NOMO-1 (cell line): ENCODE data around the gene SLC17A9.

Source experiments
- DNase-seq, 2 experiments: peaks; one replicate each; lab custom pipeline; 2025; ENCODE audit not compliant: unreplicated experiment in 2 of 2; lab: John Stamatoyannopoulos, UW

SLC17A9 gene

DNA sequence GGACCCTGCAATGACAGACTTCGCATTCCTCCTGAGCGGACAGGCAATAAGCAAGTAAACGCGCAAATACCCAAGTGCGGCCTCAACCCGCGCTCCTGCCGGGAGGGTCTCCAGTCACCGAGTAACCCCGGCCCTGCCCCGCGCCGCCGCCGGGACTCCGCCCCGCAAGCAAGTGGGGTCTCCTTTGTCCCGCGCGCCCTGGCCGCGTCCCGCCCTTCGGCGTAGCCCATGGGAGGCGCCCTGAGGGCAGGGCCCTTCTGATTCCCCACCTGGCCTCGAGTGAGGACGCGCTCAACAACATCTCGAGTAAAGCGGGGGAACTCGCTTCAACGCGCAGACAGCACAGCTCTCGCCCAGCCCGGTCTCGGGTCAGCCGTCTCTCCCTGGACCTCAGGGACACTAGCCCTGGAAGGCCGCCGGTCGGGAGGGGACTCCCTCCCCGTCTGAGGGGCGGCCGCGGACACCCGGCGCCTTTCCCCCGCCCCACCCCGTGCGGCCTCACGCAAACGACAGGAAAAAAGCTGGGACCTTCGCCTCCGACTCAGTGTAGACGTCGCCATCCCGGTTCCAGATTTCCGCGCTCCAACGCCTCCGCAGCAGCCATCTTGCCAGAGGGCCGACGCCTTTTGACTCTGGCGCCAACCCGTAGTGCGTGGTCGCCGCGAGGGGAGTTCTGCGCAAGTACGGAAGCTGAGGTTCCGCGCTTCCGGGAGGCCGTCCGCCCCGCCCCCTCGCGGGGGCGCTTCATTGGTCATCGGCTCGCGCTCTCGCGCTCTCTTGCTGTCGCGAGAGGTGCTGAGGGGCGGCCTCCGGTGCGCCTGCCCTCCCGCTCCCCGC is 15.0 kb upstream of the SLC17A9 start:
- DNase-seq, result peak; percentile 89 to 97

DNA sequence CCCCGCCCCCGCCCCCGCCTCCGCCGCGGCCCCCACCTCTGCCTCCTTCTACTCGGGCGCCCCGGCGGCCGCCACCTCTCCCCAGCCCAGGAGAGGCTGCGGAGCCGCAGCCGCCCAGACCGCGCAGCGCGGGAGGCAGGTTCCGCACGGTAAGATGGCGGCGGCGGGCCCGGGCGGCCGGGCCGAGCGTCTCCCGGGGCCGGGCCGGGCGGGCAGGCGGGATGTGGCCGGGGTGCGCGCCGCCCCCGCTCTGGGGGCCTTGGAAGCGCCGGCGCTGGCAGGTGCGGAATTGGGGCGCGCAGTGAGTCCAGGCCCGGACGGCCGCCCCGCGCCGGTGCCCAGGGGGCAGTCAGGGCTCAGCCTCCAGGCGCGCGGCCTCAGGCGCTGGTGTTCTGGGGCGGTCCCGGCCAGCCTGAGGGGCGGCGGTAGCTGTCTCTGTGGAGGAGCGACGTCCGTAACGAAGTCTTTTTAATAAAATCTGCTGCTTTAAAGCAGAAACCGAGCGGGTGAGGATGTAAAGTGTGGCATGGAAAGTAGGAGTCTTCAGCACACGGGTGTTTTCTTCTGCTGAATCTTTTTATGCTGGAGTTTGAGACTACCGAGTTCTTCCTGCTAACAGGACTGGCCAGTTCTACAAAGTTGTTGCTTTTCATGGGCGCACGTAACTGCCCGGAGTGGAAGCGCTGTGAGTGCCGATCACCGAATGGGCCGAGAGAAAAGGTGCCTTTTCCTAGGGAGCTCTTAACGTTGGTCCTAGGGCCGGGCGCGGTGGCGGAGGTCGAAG is 14.2 kb upstream of the SLC17A9 start, which contains the start of gene GID8:
GID8 (plus strand) TSS at position 43 of the 784 bp plus-strand sequence. CDS start 3,356 bp downstream, outside the sequence.
- DNase-seq, result peak; percentile 34 to 40

DNA sequence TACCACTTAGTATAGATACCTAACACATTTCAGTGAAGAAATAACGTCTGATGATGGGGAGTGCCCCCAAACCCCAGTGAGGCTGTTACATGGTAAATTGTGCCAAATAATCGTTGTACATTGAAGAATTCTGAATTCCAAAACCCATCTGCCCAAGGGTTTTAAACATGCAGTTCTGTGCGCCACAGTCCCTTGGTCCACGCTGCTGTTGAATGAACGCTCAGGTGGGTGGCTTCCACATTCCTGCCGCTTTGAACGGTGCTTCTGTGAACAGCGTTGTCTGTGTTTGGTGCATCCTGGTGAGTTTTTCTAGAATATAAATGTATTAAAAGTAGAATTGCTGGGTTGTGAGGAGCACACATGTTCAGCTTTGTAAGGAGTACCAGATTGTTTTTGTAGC is 11.6 kb upstream of the SLC17A9 start:
- DNase-seq, result no peak

DNA sequence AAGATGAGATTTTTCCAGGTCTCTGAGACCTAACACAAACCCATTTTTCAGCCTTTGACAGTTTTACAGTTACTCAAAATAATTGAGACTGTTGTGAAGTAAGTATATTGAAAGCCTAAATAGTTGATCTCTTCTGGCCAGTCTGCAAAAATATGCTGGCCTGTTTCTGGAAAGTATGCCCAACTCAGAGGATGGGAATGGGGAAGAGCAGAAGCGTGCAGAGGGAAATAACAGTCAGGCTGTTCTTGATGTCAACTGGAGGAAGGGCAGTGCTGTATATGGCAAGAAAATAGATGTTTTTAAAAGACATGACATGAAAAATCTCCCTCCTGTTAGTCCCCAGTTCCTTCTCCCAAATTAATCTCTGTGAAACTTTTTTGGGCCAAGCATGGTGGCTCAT is 10.7 kb upstream of the SLC17A9 start:
- DNase-seq, result no peak

DNA sequence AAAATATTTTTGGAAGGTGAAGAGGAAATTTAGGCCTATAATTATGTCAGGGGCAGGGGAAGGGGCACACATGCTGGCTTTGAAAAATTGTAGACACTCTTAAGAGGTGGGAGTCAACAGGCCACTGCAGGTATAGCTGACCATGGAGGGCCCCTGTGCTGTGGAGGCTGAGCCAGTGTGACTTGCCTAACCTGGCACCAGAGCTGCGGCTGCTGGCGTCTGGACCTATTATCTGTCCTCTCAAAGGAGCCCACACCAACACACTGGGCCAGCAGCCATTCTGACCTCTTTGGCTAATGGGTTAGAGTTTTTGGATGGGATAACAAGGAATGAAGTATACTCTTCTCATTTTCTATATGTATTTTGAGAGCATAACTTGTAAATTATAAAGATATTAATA is 10.1 kb upstream of the SLC17A9 start:
- no peak for DNase-seq

DNA sequence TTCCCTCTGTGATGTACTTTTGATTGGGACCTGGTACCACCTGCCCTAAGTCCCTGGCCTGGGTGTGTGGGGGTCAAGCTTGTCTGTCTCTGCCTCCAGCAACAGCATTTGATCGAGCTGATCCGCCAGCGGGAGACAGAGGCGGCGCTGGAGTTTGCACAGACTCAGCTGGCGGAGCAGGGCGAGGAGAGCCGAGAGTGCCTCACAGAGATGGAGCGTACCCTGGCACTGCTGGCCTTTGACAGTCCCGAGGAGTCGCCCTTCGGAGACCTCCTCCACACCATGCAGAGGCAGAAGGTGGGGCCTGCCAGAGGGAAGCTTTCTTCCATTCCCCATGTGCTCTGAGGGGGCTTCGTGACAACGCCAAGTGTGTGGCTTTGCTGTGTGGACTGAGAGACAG is 9.1 kb upstream of the SLC17A9 start:
- no peak for DNase-seq

DNA sequence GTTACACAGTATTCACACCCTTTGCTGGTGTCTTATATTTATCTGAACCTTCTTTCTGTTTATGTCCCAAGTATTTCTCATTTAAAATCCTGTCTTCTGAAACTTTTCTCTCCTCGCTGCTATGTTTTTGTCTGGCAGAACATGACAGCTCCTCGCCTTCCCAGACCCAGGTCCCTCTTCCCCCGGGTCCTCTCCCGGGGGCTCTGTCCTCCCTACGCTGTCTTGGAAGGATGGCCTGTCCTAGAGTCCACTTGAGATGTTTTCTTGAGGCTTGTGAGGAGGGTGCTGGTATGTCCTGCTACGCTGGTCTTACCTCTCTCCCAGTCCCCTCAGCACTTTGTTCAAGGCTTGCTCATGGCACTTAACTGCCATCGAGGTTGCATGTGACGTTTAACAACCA is 8.3 kb upstream of the SLC17A9 start:
- DNase-seq, result no peak

DNA sequence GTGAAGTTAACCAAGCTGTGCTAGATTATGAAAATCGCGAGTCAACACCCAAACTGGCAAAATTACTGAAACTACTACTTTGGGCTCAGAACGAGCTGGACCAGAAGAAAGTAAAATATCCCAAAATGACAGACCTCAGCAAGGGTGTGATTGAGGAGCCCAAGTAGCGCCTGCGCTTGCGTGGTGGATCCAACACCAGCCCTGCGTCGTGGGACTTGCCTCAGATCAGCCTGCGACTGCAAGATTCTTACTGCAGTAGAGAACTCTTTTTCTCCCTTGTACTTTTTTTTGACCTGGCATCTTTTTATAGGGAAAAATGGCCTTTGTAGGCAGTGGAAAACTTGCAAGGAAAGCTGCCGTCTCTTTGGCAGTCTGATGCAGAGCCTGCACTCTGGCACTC is 7.8 kb upstream of the SLC17A9 start:
- no peak for DNase-seq

DNA sequence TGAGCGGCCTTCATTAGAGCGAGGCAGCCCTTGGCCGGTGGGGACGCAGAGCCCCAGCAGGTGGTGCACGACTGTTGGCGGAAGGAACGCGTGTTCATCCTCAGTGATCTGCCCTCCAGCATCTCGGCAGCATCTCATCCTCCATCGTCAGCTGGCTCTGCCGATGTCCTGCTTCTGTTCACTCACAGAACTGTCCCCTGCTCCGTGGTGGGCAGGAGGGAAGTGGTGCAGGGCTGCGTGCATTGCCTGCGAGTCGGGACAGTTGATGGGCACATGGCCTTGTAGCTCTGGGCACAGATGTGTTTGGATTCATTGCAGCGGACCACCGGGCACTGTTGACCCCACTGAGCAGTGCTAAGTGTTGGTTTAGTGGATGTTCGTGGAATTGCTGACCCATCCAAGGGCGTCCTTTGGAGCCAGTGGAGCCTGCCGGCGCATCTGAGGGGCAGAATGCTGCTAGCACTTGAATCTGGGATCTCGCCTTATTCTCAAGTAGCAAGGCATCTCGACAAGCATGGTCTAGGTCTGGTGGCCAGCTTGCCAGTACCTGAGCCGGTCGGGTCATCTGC is 6.7 kb upstream of the SLC17A9 start:
- no peak for DNase-seq

DNA sequence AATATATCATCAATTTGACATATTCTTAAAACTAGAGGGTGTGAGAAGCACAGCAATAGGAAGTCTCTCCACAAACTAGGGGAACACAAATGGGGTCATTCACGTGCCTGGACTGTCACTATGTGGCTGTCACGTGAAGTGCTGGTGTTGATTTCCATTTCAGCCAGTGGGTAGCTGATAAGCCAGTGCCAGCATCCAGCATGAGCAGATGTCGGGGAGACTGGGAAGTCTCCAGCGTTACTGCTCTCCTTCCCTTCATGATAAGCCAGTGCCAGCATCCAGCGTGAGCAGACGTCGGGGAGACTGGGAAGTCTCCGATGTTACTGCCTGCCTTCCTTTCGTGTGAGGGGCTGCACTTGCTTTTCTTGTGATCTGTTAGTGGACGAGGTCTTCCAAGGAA is 5.6 kb upstream of the SLC17A9 start:
- DNase-seq, result no peak

DNA sequence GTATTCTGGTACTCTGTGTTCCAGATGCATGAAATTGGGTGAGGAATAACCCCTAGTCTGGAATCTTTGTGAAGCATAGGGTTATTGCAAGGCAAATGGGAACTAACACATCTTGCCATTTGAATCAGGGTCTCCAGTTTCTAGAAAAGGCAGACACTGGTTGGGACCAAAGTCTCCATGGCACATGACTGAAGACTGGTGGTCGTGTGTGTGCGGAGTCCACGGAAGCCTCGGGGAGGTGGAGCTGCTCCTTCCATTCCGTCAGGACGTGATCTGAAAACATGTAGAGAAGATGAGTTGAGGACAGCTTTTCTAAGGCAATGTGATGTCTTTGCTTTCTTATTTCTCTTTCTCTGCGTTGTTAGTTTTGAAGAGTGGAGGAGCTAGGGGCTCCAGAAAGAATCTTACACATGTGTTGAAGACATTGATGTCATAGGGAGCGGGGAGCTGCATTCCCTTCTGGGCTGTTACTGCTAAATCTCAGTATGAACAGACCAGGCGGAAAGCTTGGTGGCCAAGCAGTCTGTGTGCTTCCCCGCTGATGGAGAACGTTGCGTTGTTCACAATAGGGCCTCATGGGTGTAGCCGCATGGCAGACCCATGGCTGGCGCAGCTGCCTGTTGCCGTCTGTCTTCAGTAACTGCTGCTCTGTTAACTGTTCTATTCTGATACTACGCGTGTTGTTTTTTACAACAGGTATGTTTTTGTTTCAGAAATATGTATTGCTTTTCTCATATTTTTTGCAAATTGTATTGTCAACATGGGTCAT is 4.8 kb upstream of the SLC17A9 start:
- DNase-seq, result no peak

DNA sequence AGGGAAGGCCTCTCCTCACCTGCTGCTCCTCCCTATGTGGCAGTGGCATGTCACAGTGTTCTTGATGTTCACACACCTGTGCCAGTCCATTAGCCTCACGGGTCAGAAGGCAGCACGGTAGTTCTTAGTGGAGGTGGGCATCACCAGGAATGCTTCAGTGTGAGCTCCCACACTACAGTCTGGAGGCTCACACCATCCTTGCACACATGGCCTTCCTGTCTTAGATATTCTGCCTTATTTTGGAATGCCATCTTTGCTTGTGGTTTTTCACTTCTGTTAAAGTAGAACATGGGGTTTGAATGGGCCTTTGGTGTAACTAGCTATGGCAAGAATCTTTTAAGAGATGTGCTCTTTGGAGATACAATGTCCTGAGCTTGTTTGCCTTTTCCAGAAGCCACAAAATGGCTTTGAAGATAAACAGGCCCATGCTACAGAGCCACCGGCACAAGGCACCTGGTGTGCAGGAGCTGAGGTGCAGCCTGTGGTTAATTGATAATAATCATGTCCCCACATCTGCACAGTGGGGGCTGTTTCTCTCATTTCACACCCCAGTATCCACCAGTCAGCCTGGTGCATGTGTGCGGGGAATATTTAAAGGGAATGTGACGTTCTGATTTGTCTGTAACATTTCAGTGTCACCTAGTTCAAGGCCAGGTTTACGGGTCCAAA is 3.2 kb upstream of the SLC17A9 start:
- DNase-seq, result no peak

DNA sequence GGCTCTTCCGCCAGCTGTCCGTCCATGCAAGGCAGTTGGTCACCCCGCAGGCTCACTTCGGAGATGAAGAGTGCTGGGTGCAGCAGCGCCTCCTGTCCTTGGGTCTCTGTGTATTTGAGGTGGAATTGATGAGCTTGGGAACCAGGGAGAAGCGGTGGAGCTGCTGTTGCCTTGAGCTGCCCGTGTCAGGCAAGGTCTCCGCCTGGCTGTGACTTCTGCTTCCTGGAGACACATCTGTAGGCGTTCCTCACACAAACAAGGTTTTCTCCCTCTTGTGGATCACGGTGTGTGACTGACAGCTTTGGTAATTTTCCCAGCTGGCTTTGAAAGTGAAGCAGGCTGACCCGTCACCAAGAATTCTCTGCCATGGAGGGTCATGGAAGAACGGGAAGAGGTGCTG is 2.5 kb upstream of the SLC17A9 start:
- DNase-seq, result no peak

DNA sequence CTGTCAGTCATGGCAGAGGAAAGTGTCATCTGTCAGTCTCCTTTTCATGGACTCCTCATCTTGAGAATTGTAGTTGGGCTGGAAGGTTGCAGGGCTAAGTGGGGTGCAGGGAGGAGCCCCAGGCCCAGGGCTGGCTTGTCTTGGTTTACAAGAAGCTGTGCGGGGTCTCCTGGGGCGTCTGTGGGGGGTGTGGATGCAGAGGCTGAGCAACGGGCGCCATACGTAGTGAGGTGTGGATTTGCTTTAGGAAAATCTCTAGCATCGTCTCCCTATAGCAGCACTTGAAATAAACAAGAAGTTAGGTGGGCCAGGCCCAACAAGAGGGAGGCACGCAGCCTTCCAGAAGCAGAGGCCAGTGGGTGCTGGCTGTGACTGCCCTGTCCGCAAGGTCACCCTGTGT is 1.8 kb upstream of the SLC17A9 start:
- DNase-seq, result no peak

DNA sequence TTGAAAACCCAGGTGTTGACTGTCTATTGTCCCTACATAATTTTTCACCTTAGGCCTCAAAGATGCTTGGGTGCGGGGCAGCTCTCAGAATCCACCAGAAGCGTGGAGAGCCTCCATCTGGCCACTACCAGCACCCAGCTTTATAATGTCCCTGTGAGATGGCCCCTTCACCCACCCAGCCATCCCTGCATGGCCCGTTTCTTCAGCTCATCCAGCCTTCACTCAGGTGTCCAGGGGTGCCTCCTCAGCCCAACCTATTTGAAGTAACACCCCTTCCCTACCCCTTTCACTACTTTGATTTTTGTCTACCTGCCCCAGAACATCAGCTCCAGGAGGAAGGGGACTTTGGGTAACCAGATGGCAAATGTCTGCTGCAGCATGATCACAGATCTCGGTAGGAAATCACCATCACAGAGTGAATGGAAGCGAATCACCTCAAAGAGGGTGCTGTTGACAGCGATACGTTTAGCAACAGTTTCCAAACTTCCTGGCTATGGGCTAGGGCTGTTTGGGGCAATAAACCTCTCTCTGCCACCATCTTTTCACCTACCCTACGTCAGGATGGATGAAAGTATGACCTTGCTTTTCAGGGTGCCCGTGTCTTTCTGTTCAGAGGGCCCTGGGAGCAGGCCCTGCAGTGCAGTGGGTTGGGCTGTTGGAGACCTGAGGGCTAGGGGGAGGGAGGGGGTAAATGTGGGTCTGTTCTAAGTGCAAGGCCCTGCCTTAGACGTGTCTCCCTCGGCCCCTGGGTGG is 1.2 kb upstream of the SLC17A9 start:
- no peak for DNase-seq

DNA sequence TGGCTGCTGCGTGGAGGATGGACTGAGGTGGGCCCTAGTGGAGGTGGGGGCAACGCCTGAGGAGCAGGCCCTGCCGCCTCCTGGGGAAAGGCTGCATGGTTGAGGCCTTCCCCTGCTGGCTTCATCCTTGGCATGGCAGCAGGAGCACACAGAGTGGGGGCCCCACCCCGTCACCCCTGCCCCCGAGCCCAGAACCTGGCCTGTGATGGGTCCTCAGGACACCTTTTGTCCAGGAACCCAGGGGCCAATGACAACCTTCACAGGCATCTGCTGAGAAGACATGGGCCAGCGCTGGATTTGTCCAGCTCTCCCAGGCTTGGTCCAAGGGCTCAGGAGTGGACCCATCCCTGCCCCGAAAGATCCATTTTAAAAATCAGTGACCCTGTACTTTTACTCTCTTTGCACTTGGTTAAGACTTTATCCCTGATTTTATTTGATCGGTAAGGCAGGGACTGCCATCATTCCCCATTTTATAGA is 575 bp upstream of the SLC17A9 start:
- DNase-seq, result no peak

DNA sequence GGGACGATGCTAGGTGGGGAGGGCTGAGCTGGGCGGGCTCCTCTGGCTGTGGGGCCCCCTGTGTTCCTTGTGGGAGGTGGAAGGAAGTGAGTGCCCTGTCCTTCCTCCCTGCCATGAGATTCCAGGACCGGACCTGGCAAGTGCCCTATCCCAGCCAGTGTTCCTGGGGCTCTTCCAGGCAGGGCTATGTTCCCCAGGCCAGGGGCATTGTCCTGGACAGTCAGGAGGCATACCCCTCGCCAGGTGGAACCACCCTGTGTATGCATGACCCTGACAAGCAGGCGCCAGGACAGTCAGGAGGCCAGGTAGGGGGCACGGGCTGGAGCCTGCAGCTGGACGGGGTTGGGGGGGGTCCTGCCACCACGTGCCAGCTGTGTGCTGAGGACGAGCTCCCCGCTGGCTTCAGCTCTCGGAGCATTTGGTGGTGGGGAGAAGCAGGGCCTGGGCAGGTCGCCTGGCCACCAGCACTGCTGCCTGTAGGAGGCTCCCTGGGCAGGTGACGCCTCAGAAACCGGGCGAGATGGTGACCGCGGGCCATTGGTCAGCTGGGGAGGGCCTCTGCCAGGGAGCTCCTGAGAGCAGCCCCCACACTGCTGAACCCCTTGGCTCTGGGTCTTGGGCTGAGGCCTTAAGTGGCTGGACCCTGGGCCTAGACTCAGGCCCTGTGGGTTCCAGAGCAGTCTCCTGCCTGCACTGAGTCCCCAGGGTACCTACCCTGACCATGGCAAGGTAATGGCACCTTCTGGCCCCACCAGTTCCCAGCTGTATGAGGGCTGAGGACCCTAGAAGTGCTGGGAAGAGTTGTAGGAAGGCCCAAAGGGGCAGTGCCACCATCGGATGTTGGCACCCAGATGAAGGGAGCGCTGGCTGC is 694 bp downstream of the SLC17A9 start:
- DNase-seq, result no peak

DNA sequence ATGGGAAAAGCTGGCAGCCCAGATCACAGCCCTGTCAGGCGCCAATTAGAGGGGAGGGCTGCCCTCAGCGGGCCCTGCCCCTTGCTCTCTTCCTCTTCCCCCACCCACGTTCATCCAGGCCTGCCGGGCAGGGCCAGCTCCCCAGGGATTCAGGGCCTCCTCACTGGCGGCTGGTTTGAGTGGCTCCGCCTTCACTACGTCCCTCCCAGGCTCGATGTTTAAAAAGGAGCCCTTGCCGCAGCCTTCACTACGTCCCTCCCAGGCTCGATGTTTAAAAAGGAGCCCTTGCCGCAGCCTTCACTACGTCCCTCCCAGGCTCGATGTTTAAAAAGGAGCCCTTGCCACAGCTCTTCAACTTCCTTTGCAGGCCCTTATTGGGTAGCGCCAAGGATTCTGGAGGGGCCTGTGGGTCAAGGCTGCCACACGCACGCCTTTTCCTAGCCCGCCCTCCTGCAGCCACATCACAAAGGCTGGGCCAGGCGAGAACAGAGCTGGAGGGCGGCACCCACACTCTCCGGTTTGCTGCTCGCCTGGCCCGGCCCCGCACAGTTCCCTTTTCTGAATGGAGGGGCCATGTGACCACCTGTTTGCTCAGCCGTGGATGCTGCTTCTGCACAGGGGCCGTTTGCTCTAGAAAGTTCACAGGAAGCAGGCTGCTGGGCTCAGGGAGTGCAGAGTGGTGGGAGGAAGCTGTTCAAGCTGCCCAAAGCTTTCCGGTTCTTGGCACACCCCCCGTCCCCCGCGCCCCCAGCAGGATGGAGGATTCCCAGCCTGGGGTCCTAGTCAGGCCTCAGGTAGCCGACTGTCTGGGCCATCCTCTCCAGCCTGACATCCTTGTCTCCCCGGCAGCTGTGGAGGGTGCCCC is 1.6 kb downstream of the SLC17A9 start:
- DNase-seq, result peak; percentile 95 to 97
